Suprapubic skin (tissue), 4 donors: ENCODE results near the gene TEAD1. TPM values are rescaled to one million over a fixed set of nuclear protein-coding genes. Genes with fewer than 3 reads are reported as not detected.

Experiments
- DNase-seq, 2 donors: peaks; one replicate each; pipeline ENCODE4 v3.0.0-alpha.2; 2019; ENCODE audit warnings: low spot score in 2 of 2
- H3K27ac ChIP-seq: fragments of 200-600 bp; sonication (generic); one replicate; pipeline ENCODE4 v1.5.1; 2019
- H3K27me3 ChIP-seq: fragments of 200-600 bp; sonication (generic); one replicate; pipeline ENCODE4 v1.5.1; 2019
- H3K36me3 ChIP-seq: fragments of 200-600 bp; sonication (generic); one replicate; pipeline ENCODE4 v1.5.1; 2019
- H3K4me1 ChIP-seq: fragments of 200-600 bp; sonication (generic); one replicate; pipeline ENCODE4 v1.5.1; 2019
- H3K4me3 ChIP-seq: fragments of 200-600 bp; sonication (generic); one replicate; pipeline ENCODE4 v1.5.1; 2019; ENCODE audit warnings: mild to moderate bottlenecking
- H3K9me3 ChIP-seq: fragments of 200-600 bp; sonication (generic); one replicate; pipeline ENCODE4 v1.5.1; 2019
- EP300 ChIP-seq: sonication (generic); formaldehyde crosslinking; IDR thresholded peaks from one replicate; pipeline ENCODE4 v1.6.1; 2017; ENCODE audit warnings: antibody characterized with exemption
- POLR2A ChIP-seq, 2 donors: fragments of 450-650 bp; IDR thresholded peaks; one replicate each; pipeline ENCODE4 v1.6.1; 2017; ENCODE audit warnings: antibody characterized with exemption in 2 of 2, mild to moderate bottlenecking in 2 of 2, moderate library complexity in 2 of 2
- POLR2AphosphoS5 ChIP-seq, 3 donors: sonication (generic); formaldehyde crosslinking; IDR thresholded peaks; one replicate each; pipeline ENCODE4 v1.6.1; 2017; ENCODE audit warnings: antibody characterized with exemption in 3 of 3
- WGBS: methylation state at CpG from one replicate; pipeline ENCODE4 v1.1.5; 2018; 5-methylcytosine and 5-hydroxymethylcytosine counted together
- total RNA-seq, 4 donors: library from RNA; depleted of rRNA; stranded (reverse); fragments of >200 nt; gene quantifications; one replicate each; pipeline ENCODE4 v1.1.0, GENCODE V29; 2016
- TF ChIP-seq, protein P1 (sequence below), 2 donors: fragments of 200-600 bp in 1 of 2; fragments of 450-650 bp in 1 of 2; sonication (generic) in 1 of 2; IDR thresholded peaks; one replicate each; pipeline ENCODE4 v1.5.1; 2016 to 2019; ENCODE audit warnings: antibody characterized with exemption in 2 of 2, mild to moderate bottlenecking in 1 of 2, moderate library complexity in 1 of 2

The TEAD1 gene
- total RNA-seq, 4 donors from 2014 or later: 60.3 to 84.8 (median 72.4) TPM

DNA sequence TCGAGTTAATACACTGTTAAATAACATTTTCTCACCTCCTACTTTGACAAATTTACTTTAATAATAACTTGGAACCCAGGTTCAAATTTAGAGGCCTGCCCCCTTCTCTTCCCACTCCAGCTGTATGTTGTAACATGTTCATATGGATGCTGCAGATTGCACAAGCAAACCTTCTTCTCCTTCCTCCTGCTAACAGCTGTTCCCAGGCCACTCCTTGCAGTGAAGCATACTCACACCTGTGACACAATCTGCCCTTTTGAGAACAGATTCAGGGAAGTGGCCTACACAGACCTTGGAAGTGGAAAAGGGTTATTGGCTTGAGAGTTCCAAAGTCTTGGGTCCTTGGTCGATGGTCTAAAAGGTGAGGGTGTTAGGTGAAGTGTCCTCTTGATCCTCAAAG, 131.9 kb downstream of the TEAD1 start:
- peaks cover 55% of the 10 kb centered on the region for H3K4me1 ChIP-seq
- H3K36me3 ChIP-seq: no peaks in the 10 kb centered on the region
- no peak for DNase-seq
- H3K4me3 ChIP-seq: no peak overlapping the region
- H3K27ac ChIP-seq: peak overlapping the region; percentile 66
- no peaks in the 10 kb centered on the region for H3K9me3 ChIP-seq
- no peaks in the 10 kb centered on the region for H3K27me3 ChIP-seq
- TF ChIP-seq, protein P1, sequence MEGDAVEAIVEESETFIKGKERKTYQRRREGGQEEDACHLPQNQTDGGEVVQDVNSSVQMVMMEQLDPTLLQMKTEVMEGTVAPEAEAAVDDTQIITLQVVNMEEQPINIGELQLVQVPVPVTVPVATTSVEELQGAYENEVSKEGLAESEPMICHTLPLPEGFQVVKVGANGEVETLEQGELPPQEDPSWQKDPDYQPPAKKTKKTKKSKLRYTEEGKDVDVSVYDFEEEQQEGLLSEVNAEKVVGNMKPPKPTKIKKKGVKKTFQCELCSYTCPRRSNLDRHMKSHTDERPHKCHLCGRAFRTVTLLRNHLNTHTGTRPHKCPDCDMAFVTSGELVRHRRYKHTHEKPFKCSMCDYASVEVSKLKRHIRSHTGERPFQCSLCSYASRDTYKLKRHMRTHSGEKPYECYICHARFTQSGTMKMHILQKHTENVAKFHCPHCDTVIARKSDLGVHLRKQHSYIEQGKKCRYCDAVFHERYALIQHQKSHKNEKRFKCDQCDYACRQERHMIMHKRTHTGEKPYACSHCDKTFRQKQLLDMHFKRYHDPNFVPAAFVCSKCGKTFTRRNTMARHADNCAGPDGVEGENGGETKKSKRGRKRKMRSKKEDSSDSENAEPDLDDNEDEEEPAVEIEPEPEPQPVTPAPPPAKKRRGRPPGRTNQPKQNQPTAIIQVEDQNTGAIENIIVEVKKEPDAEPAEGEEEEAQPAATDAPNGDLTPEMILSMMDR (IDR thresholded peaks at IDR 0.05): no peak
- no peak for TF ChIP-seq POLR2AphosphoS5 (IDR thresholded peaks at IDR 0.05)
- TF ChIP-seq POLR2A (IDR thresholded peaks at IDR 0.05): no peak
- TF ChIP-seq EP300: no peak
- WGBS: 76% methylated on average over 2 of the region's 2 CpGs

DNA sequence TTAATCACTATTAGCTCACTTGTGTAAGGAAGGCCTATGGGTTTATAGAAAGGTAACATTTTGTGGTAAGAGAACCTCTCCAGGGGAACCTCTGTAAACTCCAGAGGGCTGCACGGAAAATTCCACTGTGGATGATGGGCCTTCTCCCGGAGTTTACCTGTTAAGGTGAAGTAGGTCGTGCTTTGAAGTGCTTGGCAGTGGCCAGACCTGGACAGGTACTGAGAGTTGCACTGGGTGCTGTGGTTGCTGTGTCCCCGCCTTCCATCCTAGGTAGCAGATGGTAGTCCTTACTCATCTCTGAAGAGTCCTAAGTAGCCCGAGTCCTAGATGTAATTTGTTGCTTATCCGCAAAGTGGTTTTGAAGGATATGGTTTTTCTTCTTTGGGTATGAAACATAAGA, 133.4 kb downstream of the TEAD1 start:
- WGBS: 89% methylated on average over 6 of the region's 6 CpGs
- H3K27ac ChIP-seq: no peak overlapping the region
- TF ChIP-seq POLR2A (IDR thresholded peaks at IDR 0.05) (no peak), EP300 (no peak), POLR2AphosphoS5 (IDR thresholded peaks at IDR 0.05) (no peak)
- TF ChIP-seq, protein P1 (IDR thresholded peaks at IDR 0.05): no peak

DNA sequence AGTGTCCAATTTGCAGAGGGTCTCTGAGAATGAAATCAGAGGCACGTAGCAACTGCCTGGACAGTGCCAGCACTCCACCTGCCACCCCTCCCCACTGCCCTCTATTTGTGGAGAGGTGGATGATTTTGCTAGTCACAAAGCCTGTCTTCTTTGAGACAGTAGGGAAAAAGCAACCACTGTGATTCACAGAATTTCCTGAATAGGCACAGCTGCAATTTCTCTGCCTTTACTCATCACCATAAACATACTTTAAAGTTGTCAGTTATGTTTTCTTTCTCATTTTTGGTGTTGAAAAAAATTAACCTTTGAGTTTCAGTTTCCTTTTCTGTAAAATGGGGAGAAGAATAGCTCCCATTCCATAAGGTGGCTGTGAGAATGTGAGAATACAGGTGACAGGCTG, 134.3 kb downstream of the TEAD1 start:
- H3K4me1 ChIP-seq: peaks cover 43% of the 10 kb centered on the region
- DNase-seq: no peak
- no peaks in the 10 kb centered on the region for H3K9me3 ChIP-seq
- 65% methylated on average over 1 of the region's 1 CpG for WGBS
- no peak overlapping the region for H3K4me3 ChIP-seq
- H3K27me3 ChIP-seq: no peaks in the 10 kb centered on the region
- no peak overlapping the region for H3K27ac ChIP-seq
- TF ChIP-seq, protein P1 (IDR thresholded peaks at IDR 0.05): no peak
- TF ChIP-seq EP300: no peak
- TF ChIP-seq POLR2AphosphoS5 (IDR thresholded peaks at IDR 0.05): no peak
- TF ChIP-seq POLR2A (IDR thresholded peaks at IDR 0.05): no peak
- H3K36me3 ChIP-seq: no peaks in the 10 kb centered on the region

More for the DNA sequence above, 133.4 kb downstream of the TEAD1 start:
- no peaks in the 10 kb centered on the region for H3K27me3 ChIP-seq
- H3K36me3 ChIP-seq: no peaks in the 10 kb centered on the region
- H3K4me1 ChIP-seq: peaks cover 43% of the 10 kb centered on the region
- H3K4me3 ChIP-seq: no peak overlapping the region
- H3K9me3 ChIP-seq: no peaks in the 10 kb centered on the region
- no peak for DNase-seq

DNA sequence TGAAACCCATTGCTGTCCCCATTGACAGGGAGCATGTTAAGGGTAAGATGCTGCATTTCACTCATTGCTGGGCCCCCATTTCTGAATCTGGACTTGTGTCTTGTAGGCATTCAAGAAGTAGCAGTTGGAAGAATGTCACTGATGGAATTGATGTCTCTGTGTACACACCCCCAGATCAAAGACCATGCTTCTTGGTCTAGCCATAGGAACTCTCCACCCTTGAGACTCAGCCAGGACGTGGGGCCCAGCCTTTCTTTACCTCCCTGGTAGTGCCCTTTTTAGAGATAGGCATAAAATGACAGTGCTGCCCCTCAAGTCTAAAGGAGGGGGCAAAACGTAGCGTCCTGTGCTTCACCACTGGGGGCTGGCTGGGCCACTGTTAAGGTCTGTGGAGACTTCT, 135.1 kb downstream of the TEAD1 start:
- Histone ChIP-seq H3K27me3 (no peaks in the 10 kb centered on the region), H3K4me1 (peaks cover 45% of the 10 kb centered on the region), H3K27ac (no peak overlapping the region), H3K4me3 (no peak overlapping the region), H3K36me3 (no peaks in the 10 kb centered on the region), H3K9me3 (no peaks in the 10 kb centered on the region)
- TF ChIP-seq POLR2A (IDR thresholded peaks at IDR 0.05) (no peak), EP300 (no peak), POLR2AphosphoS5 (IDR thresholded peaks at IDR 0.05) (no peak)
- TF ChIP-seq, protein P1 (IDR thresholded peaks at IDR 0.05): no peak
- WGBS: 100% methylated on average over 3 of the region's 3 CpGs
- no peak for DNase-seq

DNA sequence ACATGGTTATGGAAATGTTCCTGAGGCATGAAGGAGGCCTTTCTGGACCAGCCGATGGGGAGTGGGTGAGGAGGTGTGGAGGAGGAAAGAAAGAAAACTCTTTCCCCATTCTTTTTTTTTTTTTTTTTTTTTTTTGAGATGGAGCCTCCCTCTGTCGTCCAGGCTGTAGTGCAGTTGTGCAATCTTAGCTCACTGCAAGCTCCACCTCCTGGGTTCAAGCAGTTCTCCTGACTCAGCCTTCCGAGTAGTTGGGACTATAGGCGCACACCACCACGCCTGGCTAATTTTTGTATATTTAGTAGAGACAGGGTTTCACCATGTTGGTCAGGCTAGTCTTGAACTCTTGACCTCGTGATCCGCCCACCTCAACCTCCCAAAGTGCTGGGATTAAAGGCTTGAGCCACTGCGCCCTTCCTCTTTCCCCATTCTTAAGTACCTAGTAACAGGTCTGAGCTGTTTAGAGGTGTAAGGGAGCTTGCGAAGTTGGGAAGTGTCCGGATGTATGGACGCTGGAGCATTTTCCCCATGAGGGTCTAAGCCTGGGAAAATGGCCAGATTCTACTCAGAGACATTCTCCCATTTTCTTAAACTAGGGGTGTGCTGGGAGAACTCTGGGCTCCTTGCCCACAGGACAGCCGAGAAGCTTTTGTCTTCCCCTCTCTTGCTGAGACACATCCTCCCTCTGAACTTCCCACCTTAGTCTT, 135.8 kb downstream of the TEAD1 start:
- TF ChIP-seq EP300 (no peak), POLR2A (IDR thresholded peaks at IDR 0.05) (no peak), POLR2AphosphoS5 (IDR thresholded peaks at IDR 0.05) (no peak)
- TF ChIP-seq, protein P1 (IDR thresholded peaks at IDR 0.05): no peak
- no peak overlapping the region for H3K4me3 ChIP-seq
- WGBS: 65% methylated on average over 12 of the region's 12 CpGs
- no peaks in the 10 kb centered on the region for H3K9me3 ChIP-seq
- no peaks in the 10 kb centered on the region for H3K36me3 ChIP-seq
- H3K4me1 ChIP-seq: peaks cover 52% of the 10 kb centered on the region
- DNase-seq: no peak
- H3K27me3 ChIP-seq: no peaks in the 10 kb centered on the region
- no peak overlapping the region for H3K27ac ChIP-seq
